DND-41 (cell line): ENCODE results near the gene BCS1L.
"Not testable (repeated sequence)": the region's sequence is repeated elsewhere in the genome, so short reads cannot be mapped to it uniquely, and the experiment has no call there.

Experiments
- CTCF ChIP-seq: IDR thresholded peaks from 2 replicates; pipeline ENCODE4 v1.5.1; 2012; ENCODE audit warnings: borderline replicate concordance, low read length, moderate library complexity, mild to moderate bottlenecking; ENCODE audit not compliant: poor library complexity, severe bottlenecking; ENCODE audit errors: extremely low read depth
- EZH2 ChIP-seq: IDR thresholded peaks from 3 replicates; pipeline ENCODE4 v1.6.1; 2012; ENCODE audit warnings: borderline replicate concordance, low read depth, mild to moderate bottlenecking, moderate library complexity, low read length, inconsistent platforms; ENCODE audit not compliant: severe bottlenecking

GRCh38 chr2:218687400-218688060, 28.0 kb downstream of the BCS1L start:
- not testable (repeated sequence) for TF ChIP-seq EZH2
- TF ChIP-seq CTCF: peak; percentile 80
